HK-2 (cell line): Measurements from ENCODE around the gene ADAT3.
"Not testable (repeated sequence)": the region's sequence is repeated elsewhere in the genome, so short reads cannot be mapped to it uniquely, and the experiment has no call there.

Experiments used
- DNase-seq: peaks from one replicate; pipeline ENCODE4 v3.0.0-alpha.2; 2018; ENCODE audit not compliant: unreplicated experiment

ADAT3 gene

GRCh38 chr19:1882786-1883692, 22.2 kb upstream of the ADAT3 start:
- no peak for DNase-seq

DNA sequence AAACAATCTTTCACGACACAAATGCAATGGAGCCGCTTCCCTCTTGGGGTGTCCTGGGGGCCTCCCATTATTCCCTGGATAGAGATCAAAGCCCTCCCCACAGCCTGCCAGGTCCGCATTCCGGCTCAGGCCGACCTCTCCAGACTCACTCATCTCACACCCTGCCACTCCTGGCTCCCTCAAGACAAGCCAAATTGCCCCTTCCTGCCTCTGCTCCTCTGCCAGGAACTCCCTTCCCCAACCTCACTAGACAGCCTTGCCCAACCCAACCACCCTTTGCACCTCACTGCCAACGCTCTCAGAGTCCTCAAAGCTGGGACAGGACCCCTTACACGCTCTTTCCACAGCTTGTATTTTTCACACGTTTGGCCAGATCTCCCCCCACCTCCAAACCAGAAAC, 21.4 kb upstream of the ADAT3 start:
- DNase-seq: no peak

GRCh38 chr19:1884291-1884718, 20.9 kb upstream of the ADAT3 start:
- DNase-seq: no peak

GRCh38 chr19:1884719-1885334, 20.4 kb upstream of the ADAT3 start:
- no peak for DNase-seq

GRCh38 chr19:1885398-1886119, 19.6 kb upstream of the ADAT3 start, which contains the start of gene ABHD17A:
TSS of gene ABHD17A (minus strand) at chr19:1885496. CDS start at chr19:1881566, 3,930 bp downstream.
- peak; percentile 91 for DNase-seq

DNA sequence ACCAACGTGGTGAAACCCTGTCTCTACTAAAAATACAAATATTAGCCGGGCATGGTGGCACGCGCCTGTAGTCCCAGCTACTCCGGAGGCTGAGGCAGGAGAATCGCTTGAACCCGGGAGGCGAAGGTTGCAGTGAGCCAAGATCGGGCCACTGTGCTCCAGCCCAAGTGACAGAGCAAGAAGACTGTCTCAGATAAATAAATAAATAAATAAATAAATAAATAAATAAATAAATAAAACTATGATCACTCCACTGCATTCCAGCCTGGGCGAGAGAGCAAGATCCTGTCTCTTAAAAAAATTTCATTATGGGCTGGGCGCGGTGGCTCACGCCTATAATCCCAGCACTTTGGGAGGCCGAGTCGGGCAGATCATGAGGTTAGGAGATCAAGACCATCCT, 18.8 kb upstream of the ADAT3 start:
- not testable (repeated sequence) for DNase-seq

GRCh38 chr19:1888385-1888784, 16.8 kb upstream of the ADAT3 start:
- DNase-seq: no peak

DNA sequence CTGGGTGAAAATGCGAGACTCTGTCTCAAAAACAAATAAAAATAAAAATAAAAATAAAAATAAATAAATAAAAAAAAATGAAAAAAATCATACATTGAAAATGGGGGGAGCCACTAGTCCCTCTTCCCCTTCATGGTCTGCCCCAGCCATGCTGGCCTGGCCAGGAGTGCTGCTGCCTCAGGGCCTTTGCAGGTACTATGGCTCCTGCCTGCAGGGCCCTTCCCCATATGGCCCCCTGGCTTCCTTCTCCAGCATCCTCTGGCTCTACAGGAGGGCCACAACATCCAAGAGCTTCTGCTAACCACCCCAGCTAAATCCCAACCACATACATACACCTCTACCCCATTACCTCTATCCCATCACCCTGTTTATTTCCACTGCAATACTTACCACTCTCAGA, 15.3 kb upstream of the ADAT3 start:
- no peak for DNase-seq

- no peak for DNase-seq
These were observed 11.4 kb upstream of the ADAT3 start for GRCh38 chr19:1893791-1894190.

DNA sequence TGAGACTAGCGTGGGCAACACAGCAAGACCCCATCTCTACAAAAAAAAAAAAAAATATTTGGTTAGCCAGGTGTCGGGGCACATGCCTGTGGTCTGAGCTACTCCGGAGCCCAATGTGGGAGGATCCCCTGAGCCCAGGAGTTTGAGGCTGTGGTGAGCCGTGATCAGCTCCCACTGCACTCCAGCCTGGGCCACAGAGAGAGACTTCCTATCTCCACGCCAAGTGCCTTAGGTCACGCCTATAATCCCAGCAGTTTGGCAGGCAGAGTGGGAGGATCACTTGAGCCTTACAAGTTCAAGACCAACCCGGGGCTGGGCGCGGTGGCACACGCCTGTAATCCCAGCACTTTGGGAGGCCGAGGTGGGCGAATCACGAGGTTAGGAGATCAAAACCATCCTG, 8.7 kb upstream of the ADAT3 start:
- no peak for DNase-seq

DNA sequence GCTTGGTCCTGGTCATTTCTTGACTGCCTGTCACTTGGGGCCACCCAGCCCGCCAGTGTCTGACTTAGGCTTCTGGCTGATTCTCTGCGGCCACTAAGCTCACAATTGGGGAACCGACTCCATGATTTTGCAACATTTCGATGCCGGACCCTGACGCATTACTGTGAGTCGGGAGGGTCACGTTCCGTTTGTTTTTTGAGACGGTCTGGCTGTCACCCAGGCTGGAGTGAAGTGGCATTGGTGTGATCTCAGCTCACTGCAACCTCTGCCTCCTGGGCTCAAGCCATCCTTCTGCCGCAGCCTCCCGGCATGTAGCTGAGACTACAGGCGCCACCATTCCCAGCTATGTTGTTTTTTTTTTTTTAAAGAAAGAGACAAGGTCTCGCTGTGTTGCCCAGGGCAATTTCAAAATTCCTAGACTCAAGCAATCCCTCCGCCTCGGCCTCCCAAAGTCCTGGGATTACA, 3.2 kb upstream of the ADAT3 start:
- DNase-seq: no peak

DNA sequence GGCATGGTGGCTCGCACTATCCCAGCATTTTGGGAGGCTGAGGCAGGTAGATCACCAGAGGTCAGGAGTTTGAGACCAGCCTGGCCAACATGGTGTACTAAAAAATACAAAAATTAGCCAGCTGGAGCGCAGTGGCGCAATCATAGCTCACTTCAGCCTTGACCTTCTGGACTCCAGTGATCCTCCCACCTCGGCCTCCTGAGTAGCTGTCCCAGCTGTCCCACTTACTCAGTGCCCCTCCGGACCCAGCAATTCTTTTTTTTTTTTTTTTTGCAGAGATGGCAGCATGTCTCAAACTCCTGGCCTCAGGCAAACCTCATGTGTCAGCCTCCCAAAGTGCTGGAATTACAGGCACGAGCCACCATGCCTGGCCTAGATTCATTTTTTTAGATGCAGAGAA, 2.3 kb upstream of the ADAT3 start:
- DNase-seq: no peak

- no peak for DNase-seq
These were observed 414 bp upstream of the ADAT3 start for GRCh38 chr19:1904860-1905109.

DNA sequence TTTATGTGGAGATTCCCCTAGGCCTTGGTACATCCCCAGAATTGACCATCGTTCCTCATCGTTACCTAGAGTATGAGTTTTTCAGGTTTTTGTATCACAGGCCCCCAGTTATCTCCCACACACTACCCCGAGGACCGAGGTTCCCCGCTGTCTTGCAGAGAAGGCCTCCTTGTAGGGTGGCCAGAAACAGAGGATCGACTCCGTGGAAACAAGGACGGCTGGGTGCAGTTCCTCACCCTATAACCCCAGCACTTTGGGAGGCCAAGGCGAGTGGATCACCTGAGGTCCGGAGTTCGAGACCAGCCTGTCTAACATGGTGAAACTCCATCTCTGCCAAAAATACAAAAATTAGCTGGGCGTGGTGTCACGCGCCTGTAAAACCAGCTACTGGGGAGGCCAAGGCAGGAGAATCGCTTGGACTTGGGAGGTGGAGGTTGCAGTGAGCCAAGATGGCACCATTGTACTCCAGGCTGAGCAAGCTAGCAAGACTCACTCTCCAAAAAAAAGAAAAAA, 720 bp downstream of the ADAT3 start:
- no peak for DNase-seq

GRCh38 chr19:1906985-1907562, 1.9 kb downstream of the ADAT3 start:
- DNase-seq: no peak

DNA sequence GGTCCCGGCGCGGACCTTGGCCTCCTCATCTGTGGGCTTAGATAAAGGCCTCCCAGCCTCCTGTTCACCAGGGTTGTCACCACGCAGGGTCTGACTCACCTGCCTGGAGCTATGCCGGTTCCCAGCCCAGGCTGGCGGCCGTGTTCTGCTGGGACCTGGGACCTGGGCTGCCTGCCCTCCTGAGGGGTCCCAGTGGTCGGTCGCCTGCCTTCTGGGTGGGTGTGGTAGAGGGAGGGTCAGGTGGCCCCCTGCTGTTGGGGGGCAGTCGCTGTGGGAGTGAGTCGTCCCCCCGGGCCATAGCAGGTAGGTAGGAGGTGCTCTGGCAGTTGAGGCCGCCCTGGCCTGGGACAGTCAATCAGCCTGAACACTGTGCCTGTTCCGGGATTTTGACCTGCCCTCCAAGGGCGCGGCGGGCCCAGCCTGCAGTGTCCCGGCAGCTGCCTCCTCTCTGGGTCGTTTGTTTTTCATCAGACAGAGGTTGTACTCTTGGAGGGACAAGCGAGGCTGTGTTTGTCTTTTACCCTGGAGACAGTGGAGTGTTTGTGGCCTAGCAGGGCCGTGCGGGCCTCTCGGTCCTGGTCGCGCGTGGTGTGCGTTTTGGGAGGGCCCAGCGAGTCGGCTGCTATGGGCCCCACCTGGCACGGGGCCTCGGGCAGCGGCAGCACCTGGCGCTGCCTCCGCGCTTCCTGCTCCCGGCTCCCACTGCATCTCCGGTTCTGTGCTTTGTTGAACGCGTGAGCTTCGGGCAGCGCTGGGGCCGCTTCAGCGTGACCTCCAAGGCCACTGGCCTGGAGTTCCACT, 2.6 kb downstream of the ADAT3 start:
- DNase-seq: no peak

DNA sequence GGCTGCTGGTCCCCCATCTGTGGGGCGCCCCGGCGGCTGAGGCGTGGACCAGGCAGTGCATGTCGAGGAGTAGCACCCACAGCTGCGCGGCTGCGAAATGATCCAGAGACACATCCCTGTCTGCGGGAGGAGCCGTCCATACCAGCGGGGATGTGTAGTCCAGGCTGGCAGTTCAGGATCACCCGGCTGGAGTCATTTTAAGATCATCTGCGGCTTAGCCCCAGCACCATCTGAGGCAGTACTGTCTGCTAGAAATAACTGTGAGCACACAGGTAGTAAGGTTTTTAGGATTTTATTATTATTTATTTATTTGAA, 3.1 kb downstream of the ADAT3 start:
- no peak for DNase-seq

DNA sequence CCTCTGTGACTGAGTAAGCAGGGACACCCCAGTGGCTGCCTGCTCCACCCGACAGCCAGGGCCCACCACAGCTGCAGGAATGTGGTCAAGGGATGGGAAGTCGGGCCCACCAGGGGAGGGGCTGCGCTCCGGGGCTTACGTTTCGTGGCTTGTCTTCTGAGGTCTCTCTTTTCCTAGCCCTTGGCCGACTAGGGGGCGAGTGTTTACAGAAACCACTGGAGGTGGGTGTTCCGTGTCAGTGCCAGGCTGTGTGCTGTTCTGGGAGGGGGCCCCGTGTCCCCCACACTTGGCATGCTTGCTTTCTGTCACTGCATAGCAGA, 4.5 kb downstream of the ADAT3 start:
- no peak for DNase-seq

- no peak for DNase-seq
These were observed 5.0 kb downstream of the ADAT3 start for GRCh38 chr19:1910177-1910576.

DNA sequence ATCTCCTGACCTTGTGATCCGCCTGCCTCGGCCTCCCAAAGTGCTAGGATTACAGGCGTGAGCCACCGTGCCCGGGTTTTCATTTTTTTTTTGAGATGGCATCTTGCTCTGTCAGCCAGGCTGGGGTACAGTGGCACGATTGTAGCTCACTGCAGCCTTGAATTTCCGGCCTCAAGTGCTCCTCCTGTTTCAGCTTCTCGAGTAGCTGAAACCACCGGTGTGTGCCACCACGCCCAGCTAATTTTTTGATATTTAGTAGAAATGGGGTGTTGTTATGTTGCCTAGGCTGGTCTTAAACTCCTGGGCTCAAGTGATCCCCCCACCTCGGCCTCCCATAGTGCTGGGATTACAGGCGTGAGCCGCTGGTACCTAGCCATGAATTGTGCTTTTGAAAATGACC, 5.9 kb downstream of the ADAT3 start:
- DNase-seq: no peak

DNA sequence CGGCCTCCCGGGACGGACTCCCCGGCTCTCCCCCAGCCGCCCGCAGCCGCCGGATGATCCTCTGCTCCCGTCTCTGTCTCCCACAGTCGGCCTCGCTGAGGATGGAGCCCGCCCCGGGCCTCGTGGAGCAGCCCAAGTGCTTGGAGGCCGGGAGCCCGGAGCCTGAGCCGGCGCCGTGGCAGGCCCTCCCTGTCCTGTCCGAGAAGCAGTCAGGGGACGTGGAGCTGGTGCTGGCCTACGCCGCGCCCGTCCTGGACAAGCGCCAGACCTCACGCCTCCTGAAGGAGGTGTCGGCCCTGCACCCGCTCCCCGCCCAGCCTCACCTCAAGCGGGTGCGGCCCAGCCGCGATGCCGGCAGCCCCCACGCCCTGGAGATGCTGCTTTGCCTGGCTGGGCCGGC, 6.8 kb downstream of the ADAT3 start:
- DNase-seq: no peak
